HG03342 (cell line): ENCODE results near the gene TBXAS1.

ENCODE experiments used
- ATAC-seq: cut with Tn5 transposase; IDR thresholded peaks from one replicate; pipeline ENCODE4 v1.9.1; 2021; ENCODE audit warnings: mild to moderate bottlenecking, moderate library complexity; ENCODE audit not compliant: unreplicated experiment

TBXAS1 gene

DNA sequence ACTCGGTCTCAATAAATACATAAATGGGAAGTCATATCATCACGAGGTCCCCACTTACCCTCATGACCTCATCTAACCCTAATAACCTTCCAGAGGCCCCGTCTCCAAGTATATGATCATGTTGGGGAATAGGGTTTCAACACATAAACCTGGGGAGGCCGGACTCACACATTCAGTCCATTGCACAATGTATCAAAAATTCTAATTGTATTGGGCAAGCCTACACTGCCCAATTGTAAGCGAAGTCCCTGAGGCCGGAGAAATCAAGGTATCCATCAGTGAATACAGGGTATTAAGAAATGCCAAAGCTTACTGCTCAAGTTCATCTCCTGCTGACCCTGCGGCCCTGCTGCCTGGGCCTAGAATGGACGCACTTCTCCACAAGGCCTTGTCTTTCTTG is 164.1 kb downstream of the TBXAS1 start:
- no peak for ATAC-seq

DNA sequence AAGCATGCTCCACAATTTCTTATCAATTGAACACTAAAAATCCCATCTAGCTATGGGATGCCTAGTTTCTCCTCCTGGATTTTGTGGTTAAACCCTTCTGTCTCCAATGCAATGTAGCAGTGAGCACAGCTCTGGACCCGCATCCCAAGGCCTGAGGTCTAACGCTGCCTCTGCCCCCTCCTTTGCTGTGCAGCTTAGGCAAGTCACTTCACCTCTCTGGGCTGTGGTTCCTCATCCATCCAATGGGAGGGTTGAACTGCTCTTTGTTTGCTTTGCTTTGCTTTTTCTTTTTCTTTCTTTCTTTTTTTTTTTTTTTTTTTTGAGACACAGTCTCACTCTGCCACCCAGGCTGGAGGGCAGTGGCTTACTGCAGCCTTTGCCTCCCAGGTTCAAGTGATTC is 164.5 kb downstream of the TBXAS1 start:
- no peak for ATAC-seq

DNA sequence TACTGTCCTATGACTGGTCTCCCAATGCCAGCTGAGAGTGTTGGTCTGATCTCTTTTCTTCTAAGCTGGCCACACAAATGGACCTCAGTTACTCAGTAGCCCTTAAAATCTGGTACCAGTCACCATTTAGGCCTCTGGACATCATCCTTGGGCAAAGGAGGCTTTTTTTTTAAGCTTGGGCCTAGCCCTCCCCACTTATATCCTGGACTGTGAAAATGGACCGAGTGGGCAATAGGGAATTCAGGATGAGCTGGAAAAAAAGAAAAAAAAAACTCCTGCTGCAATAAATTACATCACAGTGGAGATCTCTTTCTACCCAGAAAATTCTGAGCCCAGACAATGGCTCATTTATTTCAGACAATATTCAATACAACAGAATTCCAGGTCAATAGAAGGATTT is 165.3 kb downstream of the TBXAS1 start:
- no peak for ATAC-seq

DNA sequence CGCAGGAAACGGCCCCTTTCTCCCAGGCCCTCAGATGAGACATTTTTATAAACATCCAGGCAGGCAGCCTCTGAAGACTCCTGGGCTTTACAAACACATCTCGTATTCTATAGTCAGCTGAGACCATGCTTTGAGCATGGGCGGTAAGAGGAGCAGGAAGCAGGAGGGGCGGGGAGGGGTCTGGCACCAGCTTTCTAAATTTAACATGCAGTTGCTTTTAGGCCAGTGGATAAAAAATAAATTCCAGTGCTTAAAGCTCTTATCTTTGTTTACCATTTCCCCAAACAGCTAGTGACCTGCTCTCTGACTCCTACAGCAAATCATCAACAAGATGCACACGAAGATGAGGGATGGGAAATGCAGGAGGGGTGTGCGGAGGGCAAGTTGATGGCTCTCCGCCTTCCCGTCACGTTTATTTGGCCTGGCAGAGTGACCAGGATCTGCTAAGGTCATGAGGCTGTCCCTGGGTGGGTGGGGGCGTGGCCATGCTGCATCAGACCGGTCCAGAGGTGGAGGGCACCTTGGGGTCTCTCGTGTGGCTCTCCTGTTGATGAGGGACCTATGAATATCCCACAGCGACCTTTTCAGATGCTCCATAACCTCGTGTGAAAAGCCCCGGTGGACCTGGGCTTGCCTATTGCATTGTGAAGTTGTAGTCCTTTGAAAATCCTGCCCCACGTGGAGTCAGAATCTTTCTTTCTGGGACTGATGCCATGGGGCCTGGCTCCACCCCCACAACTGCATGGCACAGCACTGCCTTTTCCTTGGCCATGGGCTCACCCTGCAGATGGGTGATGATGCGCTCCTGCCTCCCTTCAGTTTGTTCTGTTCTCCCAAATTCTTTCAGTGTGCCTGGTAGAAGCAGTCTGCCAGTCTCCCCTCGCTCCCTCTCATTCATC is 166.2 kb downstream of the TBXAS1 start:
- no peak for ATAC-seq

DNA sequence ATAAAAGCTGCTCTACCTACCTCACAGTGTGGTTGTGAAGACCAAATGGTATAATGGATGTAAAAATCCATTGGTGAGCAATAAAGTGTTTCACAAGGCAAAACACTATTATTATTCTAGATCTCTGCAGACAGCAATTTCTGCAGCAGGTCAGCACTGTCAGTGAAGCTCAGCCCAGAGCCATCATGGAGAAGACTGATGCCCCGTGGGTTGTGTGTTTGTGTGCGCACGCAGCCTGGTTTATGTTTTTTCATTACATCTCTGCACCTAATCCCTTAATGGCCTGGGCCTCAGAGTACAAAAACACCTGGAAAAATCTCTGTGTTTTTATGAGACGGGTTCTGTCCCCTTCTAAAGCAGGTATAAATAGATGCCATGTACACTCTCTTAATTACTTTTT is 169.5 kb downstream of the TBXAS1 start:
- no peak for ATAC-seq

DNA sequence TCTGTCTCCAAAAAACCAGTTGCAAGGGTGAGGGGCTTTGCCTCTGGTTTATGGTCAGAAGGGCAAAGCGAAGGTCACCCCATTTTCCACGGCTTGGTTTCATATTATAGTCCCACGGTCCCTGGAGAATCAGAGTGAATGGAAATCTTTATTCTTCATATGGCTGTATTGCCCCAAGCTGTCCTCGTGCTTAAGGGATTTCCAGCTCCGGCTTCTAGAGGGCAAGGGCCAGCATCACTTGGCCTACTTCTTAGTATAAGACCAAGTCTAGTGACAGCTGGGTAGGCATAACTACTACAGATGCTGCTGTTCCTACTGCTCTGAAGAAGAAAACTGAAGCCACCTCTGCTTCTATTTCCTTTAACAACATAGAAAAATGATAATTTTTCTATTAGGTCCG is 170.5 kb downstream of the TBXAS1 start:
- no peak for ATAC-seq

DNA sequence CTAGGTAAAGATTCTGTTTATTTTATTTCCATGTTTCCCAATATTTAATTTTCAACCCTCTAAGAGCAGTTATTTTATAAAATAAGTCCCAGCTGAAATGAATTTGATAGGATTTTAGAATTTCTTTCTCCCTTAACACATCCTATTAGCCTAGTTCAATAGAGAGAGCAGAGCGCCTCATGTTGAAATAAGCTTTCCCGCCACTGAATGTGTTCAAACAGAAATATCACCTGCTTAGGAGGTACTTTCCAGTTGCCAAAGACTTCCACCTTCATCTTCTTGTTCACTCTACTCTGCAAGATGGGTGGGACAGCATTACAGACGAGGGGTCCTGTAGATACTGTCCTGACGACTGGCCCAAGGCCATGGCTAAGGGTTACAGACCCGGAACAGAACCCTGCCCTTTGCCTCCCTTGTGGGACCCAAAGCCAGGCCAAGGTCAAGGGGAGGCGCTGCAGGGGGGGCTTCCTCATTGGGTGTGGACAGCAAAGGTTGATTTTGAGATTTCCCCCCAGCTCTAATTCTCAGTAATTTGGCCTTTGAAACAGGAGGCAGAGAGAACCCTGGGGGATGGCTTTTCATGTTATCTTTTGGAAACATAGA is 171.7 kb downstream of the TBXAS1 start:
- no peak for ATAC-seq

DNA sequence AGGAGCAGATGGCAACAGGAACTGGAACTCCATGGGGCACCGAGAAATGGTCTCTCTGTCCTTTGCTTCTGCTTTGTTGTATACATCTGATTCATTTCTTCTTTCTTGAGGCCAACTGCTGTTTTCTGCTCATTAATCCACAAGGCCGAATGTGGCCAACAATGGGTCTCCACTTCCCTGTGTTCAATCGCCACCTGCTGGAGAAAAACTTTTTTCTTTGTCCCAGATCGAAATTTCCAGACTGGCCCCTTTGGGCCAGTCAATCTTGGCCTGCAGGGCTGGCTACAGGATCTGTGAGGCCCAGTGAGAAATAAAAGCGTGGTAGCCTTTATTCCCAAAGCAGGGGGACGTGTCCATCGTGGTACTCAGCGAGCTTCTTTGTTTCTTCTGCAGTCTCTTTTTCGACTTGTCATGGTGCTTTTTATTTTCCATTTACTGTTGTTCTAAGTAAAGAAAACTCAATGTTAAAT is 174.9 kb downstream of the TBXAS1 start:
- no peak for ATAC-seq

DNA sequence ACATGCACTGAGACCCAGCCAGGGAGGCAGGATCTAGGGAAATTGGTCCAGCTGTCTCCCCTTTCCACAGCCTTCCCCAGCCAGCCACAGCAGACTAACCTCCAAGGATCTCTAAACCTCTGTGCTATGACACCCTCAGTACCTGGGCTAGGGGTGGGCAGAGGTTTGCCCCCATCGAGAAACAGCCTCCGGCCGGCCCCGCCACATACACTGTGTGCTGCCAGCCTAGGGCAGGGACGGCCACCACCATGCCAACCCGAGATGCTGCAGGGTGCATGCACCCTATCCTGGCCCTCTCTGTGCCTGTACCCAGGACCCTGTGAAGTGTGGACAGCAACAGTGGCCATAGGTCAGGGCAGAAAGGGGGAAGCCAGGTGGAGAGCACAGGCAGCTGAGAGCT is 175.6 kb downstream of the TBXAS1 start:
- no peak for ATAC-seq

DNA sequence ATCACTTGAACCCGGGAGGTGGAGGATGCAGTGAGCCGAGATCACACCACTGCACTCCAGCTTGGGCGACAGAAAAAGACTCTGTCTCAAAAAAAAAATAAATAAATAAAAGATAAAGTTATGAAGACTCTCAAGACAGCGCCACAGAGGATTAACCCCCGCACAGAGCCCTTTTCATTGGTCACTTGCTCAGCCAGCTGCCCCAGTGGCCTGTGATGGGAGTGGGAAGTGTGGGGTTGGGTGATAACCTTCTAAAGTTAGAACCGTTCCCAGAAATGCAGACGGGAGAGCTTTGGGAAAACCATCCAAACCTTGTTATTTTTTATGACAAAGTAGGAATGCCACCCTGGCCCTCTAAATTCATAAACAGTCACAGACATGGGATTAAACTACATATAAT is 176.3 kb downstream of the TBXAS1 start:
- ATAC-seq: no peak

DNA sequence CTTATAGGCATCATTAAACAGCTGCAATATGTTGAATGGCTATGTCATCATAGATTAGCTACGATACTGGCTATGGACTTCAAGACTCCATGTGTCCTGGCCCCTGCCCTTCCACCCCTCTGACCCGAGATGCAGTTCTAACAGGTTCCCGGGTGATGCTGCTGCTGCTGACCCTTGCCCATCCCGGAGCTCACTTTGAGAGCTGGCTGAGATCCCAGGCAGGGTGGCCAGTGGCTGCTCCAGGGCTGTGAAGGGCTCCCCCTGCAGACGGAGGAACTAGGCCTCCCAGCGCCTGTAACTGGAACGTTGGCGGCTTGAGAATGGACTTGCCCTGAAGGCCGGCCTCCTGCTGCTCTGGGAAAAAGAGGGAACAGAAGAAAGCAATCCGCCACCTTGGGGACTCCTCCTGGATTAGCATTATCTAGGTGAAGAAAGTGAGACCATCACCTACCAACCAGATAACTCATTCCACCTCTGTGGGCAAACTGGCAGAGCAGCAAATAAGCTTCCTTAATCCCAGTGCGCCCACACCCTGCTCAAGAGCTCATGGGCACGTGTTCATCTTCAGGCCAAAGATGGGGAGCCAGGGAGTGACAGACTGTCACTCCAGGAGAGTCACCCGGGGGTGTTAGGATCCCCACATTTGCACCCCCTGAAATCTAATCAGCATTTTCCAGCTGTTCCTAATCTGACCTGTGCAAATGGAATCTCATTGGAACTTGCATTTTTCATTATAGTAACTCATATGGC is 176.9 kb downstream of the TBXAS1 start:
- ATAC-seq: no peak

DNA sequence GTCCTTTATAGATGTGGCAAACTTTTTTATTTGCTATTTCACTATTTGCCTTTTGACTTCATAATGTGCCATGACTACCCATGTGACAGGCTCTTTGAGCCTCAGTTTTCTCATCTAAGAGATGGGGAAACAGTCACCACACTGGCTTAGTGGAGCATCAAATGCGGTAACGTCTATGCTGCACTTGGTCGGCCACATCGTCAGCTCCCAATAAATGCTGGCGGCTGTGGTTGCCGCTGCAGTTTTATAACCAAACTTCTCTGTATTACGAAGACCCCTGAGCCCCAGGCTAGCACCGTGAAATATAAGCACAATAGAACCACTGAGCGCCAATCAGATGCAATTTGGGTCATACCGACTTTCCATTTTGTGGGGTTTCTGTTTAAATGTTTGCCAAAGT is 177.5 kb downstream of the TBXAS1 start:
- no peak for ATAC-seq

DNA sequence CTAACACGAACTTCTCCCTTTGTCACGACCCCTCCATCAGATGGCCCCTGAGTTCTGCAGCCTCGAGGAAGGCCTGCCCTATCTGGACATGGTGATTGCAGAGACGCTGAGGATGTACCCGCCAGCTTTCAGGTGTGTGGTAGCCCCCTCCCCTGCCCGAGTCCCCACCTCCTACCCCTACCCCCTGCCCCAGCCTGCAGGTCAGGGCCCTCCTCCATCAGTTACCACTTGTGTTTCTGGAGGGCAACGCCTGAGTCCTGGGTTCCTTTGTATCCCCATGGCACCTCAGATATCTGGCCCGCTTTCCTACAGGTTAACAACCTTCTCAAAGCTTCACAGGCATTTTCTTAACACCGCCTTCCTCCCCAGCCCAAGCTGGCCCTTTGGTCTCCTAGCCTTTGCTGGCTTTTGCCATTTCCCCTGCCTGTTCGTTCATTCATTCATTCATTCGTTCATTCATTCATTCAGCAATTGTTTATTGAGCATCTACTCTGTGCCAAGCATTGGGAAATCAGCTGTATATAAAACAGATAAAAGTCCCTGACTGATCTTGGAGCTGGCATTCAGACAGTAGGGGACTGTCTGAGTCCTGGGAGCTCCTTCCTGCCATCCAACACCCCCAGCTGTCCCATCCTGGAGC is 178.1 kb downstream of the TBXAS1 start:
- ATAC-seq: no peak

DNA sequence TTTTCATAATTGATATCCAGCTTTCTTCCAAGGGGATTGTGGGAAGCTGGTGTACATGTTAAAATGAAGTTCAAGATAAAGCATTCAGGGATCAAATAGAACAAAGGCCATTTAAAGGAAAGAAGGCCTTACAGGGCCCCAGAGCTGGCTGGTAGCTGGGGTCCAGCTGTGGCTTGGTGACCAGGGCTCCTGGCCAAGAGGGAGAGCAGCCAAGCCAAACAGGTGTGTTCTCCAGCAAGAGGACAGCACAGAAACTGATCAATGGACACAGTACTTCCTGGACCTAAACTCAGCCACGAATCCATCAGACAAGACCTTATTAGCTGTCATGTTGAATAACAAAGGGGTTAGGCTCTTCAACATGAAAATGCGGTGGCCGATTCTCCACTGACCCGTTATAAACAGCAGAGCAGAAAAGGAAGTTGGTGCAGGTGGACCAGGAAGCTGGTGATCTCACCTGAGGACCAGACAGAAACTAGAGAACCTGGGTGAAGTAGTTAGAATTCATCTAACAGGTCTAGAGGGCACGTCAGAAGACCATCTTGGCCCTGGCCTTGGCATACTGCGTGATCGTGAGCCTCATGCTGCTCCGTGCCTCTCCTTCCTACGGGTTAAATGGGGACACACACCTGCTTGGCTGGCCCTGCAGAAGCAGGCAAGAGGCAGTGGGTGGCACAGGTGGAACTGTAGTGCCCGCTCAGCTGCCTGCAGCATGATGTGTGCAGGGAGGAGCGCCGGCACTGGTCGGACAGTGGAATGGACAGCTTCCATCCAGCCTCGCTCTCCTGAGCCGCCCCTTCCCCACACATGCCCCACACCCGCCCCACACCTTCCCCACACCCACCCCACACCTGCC is 179.9 kb downstream of the TBXAS1 start:
- ATAC-seq: no peak

DNA sequence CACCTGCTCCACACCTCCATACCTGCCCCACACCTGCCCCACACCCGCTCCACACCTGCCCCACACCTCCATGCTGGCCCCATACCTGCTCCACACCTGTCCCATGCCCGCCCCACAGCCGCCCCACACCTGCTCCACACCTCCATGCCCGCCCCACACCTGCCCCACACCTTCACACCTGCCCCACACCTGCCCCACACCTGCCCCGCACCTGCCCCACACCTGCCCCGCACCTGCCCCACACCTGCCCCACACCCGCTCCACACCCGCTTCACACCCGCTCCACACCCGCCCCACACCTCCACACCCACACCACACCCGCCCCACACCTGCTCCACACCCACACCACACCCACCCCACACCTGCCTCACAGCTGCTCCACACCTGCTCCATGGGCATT is 180.7 kb downstream of the TBXAS1 start:
- no peak for ATAC-seq

DNA sequence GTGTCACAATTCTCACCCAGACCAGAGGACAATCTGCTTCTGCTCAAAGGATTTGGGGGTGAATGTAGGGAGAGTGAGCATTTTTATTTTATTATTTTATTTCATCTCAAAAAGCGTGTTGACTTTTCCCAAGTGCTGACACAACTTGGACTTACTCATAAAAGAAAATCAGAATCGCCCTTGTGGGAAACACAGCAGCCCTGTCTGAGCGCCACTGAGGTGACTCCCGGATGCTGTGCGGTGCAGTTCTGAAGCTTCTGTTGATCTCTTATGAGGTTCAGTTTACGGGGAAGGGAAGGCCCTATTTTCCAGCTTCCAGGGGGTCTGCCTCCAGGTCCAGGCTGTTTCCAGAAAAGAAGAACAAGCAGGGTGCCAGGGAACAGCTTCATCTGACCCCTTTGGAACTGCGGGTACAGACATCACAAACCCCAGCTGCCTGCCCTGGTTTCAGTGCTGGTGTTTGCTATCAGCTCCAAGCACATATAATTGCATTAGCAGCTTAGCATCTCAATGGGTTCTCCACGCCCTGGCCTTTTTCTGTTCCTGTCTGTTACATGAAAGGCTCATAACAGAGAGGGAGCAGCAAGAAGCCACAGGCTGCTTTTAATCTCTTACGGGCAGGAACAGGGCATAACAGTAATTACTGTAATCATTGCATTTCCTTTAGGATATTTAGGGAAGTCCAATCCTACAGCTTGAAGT is 181.3 kb downstream of the TBXAS1 start:
- ATAC-seq: no peak

DNA sequence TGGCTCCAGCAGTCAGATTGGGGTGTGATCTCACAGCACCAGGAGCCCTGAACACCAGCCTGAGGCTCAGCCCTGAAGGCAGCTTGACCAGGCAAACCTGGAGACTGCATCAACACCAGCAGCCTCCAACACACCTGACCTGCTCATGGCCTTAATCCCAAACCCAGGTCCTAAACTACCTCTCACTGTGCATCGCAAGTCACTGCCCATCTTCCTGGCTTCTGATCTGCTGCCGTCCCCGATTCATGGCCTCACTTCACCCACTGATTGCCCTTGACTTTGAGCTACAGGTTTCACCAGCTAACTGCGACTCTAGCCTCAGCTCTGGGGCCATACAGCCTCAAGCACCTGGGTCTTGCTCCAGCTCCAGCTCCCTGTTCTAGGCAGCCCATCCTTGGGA is 184.6 kb downstream of the TBXAS1 start:
- ATAC-seq: no peak

DNA sequence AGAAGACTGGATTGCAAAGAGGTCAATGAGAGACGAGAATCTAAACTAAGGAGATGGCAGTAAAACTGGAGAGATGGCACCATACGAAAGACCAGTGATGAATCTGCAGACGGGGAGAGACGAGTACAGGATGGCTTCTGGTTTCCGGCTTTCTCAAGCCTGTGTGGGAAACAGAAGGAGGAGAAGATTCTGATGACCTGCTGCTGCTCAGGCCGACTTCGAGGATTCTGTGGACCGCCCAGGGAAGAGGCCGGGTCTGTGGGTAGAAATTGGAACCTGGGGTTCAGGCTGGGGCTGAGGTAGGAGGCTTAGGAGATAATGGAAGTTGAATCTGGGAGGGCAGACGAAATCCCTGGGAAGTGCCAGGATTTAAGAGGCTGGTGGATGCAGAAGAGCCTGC is 185.1 kb downstream of the TBXAS1 start:
- no peak for ATAC-seq

DNA sequence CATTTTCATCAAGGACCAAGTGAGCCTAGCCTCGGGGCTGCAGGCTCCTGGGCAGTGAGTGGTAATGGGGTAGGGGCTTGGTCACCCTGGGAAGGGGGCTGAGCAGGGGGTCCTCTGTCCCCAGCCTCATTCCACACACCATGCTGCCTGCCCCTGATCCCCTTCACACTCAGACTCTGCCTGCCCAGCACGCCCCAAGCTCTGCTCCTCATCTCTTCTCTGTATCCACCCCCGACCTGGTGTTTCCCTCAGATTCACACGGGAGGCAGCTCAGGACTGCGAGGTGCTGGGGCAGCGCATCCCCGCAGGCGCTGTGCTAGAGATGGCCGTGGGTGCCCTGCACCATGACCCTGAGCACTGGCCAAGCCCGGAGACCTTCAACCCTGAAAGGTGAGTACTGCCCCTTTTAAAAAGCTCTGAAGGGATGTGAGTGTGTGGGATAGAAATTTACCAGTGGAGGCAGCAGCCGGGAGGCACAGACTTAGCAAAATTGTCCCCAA is 186.5 kb downstream of the TBXAS1 start:
- ATAC-seq: no peak

DNA sequence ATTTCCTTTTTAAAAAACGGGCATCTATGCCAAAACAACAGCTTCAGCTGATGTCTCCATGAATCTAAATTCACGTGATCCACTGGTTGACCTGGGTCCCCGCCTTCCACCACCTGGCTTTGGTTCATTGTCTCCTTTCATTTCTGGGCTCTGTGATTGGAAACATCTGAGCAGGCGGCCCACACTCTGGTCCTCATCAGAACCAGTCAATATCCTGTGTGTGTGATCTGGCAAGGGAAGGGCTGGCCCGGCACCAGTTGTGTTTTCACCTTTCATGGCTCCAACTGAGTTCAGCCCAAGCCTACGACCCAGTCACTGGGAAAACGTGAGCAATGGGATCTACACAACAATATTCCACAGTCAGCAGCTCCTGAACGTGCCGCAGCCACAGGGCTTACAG is 187.5 kb downstream of the TBXAS1 start:
- no peak for ATAC-seq
